ENCODE measurements around the gene TMEM212.

- TF ChIP-seq CTCF (IDR thresholded peaks at IDR 0.05) (no peak), EZH2 (IDR thresholded peaks at IDR 0.05) (no peak), EZH2phosphoT487 (IDR thresholded peaks at IDR 0.05) (no peak)
Observed at GRCh38 chr3:171805687-171806086, 37.5 kb upstream of the TMEM212 start.

Data from neural progenitor cell (in vitro differentiated cells).